Measurements from ENCODE around the gene HGF.
"Not testable (repeated sequence)": the region's sequence is repeated elsewhere in the genome, so short reads cannot be mapped to it uniquely, and the experiment has no call there.

HGF gene

GRCh38 chr7:81761031-81761430 lies 8.8 kb downstream of the HGF start:
- TF ChIP-seq ZNF274 (IDR thresholded peaks at IDR 0.05; ENCODE audit: low read depth, low read length): no peak
- no peak overlapping the region for H3K4me3 ChIP-seq (ENCODE audit: low read length)

- TF ChIP-seq ZNF274 (IDR thresholded peaks at IDR 0.05; ENCODE audit: low read depth, low read length): no peak
- no peak overlapping the region for H3K4me3 ChIP-seq (ENCODE audit: low read length)
These were observed 14.7 kb downstream of the HGF start for GRCh38 chr7:81754918-81755696.

GRCh38 chr7:81753392-81753791 lies 16.5 kb downstream of the HGF start:
- no peak overlapping the region for H3K4me3 ChIP-seq (ENCODE audit: low read length)
- TF ChIP-seq ZNF274 (IDR thresholded peaks at IDR 0.05; ENCODE audit: low read depth, low read length): no peak

- H3K4me3 ChIP-seq (ENCODE audit: low read length): no peak overlapping the region
- TF ChIP-seq ZNF274 (IDR thresholded peaks at IDR 0.05; ENCODE audit: low read depth, low read length): no peak
These were observed 17.5 kb downstream of the HGF start for GRCh38 chr7:81752318-81752714.

GRCh38 chr7:81751619-81752317 lies 18.1 kb downstream of the HGF start:
- no peak overlapping the region for H3K4me3 ChIP-seq (ENCODE audit: low read length)
- no peak for TF ChIP-seq ZNF274 (IDR thresholded peaks at IDR 0.05; ENCODE audit: low read depth, low read length)

GRCh38 chr7:81745637-81746036 lies 24.2 kb downstream of the HGF start:
- H3K4me3 ChIP-seq (ENCODE audit: low read length): no peak overlapping the region

GRCh38 chr7:81744389-81744788 lies 25.5 kb downstream of the HGF start:
- TF ChIP-seq ZNF274 (IDR thresholded peaks at IDR 0.05; ENCODE audit: low read depth, low read length): no peak
- H3K4me3 ChIP-seq (ENCODE audit: low read length): no peak overlapping the region

More at GRCh38 chr7:81745637-81746036, 24.2 kb downstream of the HGF start:
- no peak for TF ChIP-seq ZNF274 (IDR thresholded peaks at IDR 0.05; ENCODE audit: low read depth, low read length)

- TF ChIP-seq ZNF274 (IDR thresholded peaks at IDR 0.05; ENCODE audit: low read depth, low read length): no peak
- H3K4me3 ChIP-seq (ENCODE audit: low read length): no peak overlapping the region
These were observed 26.2 kb downstream of the HGF start for GRCh38 chr7:81743665-81744064.

- TF ChIP-seq ZNF274 (IDR thresholded peaks at IDR 0.05; ENCODE audit: low read depth, low read length): no peak
- no peak overlapping the region for H3K4me3 ChIP-seq (ENCODE audit: low read length)
These were observed 26.6 kb downstream of the HGF start for GRCh38 chr7:81743201-81743600.

- TF ChIP-seq ZNF274 (IDR thresholded peaks at IDR 0.05; ENCODE audit: low read depth, low read length): no peak
These were observed 29.4 kb downstream of the HGF start for GRCh38 chr7:81740403-81740802.

GRCh38 chr7:81736091-81736490 lies 33.8 kb downstream of the HGF start:
- H3K4me3 ChIP-seq (ENCODE audit: low read length): no peak overlapping the region
- TF ChIP-seq ZNF274 (IDR thresholded peaks at IDR 0.05; ENCODE audit: low read depth, low read length): no peak

More at GRCh38 chr7:81740403-81740802, 29.4 kb downstream of the HGF start:
- H3K4me3 ChIP-seq (ENCODE audit: low read length): no peak overlapping the region

- TF ChIP-seq ZNF274 (IDR thresholded peaks at IDR 0.05; ENCODE audit: low read depth, low read length): no peak
These were observed 44.1 kb downstream of the HGF start for GRCh38 chr7:81725812-81726127.

GRCh38 chr7:81725003-81725811 lies 44.6 kb downstream of the HGF start:
- H3K4me3 ChIP-seq (ENCODE audit: low read length): no peak overlapping the region
- TF ChIP-seq ZNF274 (IDR thresholded peaks at IDR 0.05; ENCODE audit: low read depth, low read length): no peak

More at GRCh38 chr7:81725812-81726127, 44.1 kb downstream of the HGF start:
- no peak overlapping the region for H3K4me3 ChIP-seq (ENCODE audit: low read length)

GRCh38 chr7:81722250-81722649 lies 47.6 kb downstream of the HGF start:
- H3K4me3 ChIP-seq (ENCODE audit: low read length): not testable (repeated sequence)

GRCh38 chr7:81721437-81721836 lies 48.4 kb downstream of the HGF start:
- H3K4me3 ChIP-seq (ENCODE audit: low read length): no peak overlapping the region
- TF ChIP-seq ZNF274 (IDR thresholded peaks at IDR 0.05; ENCODE audit: low read depth, low read length): no peak
